Vagina (tissue), 2 donors: Measurements from ENCODE around the gene TPX2.

Source experiments
- CTCF ChIP-seq, 3 experiments: fragments of 450-650 bp in 2 of 3; fragments of 200-600 bp in 1 of 3; sonication (generic) in 1 of 3; IDR thresholded peaks; one replicate each; pipeline ENCODE4 v1.5.1; 2017 to 2019; ENCODE audit warnings: antibody characterized with exemption in 3 of 3, mild to moderate bottlenecking in 2 of 3, moderate library complexity in 2 of 3
- POLR2AphosphoS5 ChIP-seq, 2 donors: sonication (generic); formaldehyde crosslinking; IDR thresholded peaks; one replicate each; pipeline ENCODE4 v1.9.0; 2017; ENCODE audit warnings: antibody characterized with exemption in 2 of 2, mild to moderate bottlenecking in 2 of 2, low read depth in 1 of 2; ENCODE audit not compliant: insufficient read depth in 1 of 2

DNA sequence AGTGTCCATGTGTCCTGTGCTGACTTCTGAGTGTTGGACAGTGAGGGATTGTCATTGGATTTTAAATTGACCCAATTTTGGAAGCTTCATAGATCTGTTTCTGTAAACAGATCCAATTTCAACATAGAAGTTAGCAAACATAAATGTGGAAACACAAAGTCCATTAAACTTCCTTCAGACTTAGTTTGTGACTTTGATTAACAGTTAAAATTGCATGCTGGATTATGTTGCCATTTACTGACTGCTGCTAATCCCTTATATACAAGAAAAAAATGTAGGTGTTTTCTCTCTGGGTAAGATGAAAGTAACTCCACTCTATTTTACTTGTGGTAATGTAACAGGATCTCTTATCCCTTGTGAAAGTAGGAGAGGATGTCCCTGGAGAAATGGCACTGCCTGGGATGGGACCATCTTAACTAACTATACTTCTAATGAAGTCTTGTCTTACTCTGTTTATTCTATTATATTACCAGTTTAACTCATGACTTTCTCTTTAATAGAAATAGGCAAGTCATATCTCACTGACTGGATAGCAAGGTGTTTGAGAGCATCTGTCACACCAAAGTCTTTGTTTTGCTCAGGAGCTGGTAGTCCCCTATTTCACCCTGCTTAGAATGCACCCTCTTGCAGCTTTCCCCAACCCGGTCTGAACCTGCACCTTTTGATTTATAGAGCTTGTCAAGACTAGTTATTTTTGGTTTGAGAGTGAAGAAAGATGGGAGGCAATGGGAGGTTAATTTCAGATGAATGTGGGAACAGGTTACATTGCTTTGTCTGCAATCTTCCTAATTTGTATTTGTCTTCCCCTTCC is 7.2 kb downstream of the TPX2 start:
- TF ChIP-seq POLR2AphosphoS5 (IDR thresholded peaks at IDR 0.05; ENCODE audit: insufficient read depth in 1 of 2, low read depth in 1 of 2) (no peak), CTCF (IDR thresholded peaks at IDR 0.05) (no peak)
